HG02870 (cell line): ENCODE measurements around the gene DCDC2.
"Not testable (repeated sequence)": the region's sequence is repeated elsewhere in the genome, so short reads cannot be mapped to it uniquely, and the experiment has no call there.

ENCODE experiments used
- ATAC-seq: cut with Tn5 transposase; IDR thresholded peaks from one replicate; pipeline ENCODE4 v1.9.1; 2021; ENCODE audit warnings: mild to moderate bottlenecking, moderate library complexity; ENCODE audit not compliant: unreplicated experiment

Gene DCDC2

GRCh38 chr6:24154121-24154520 is 203.7 kb downstream of the DCDC2 start:
- ATAC-seq: no peak

GRCh38 chr6:24152014-24152413 is 205.8 kb downstream of the DCDC2 start:
- ATAC-seq: no peak

GRCh38 chr6:24149836-24150235 is 208.0 kb downstream of the DCDC2 start:
- ATAC-seq: no peak

- ATAC-seq: no peak
Measured at GRCh38 chr6:24149296-24149695, 208.6 kb downstream of the DCDC2 start.

- ATAC-seq: no peak
Measured at GRCh38 chr6:24148684-24149083, 209.2 kb downstream of the DCDC2 start.

GRCh38 chr6:24148154-24148570 is 209.7 kb downstream of the DCDC2 start:
- ATAC-seq: no peak

- ATAC-seq: no peak
Measured at GRCh38 chr6:24147511-24148153, 210.2 kb downstream of the DCDC2 start.

GRCh38 chr6:24146871-24147270 is 211.0 kb downstream of the DCDC2 start:
- ATAC-seq: no peak

GRCh38 chr6:24145690-24146131 is 212.1 kb downstream of the DCDC2 start:
- ATAC-seq: no peak

GRCh38 chr6:24142733-24143132 is 215.1 kb downstream of the DCDC2 start:
- not testable (repeated sequence) for ATAC-seq

GRCh38 chr6:24140591-24140990 is 217.3 kb downstream of the DCDC2 start:
- ATAC-seq: no peak

GRCh38 chr6:24139639-24140038 is 218.2 kb downstream of the DCDC2 start:
- no peak for ATAC-seq

GRCh38 chr6:24139080-24139479 is 218.8 kb downstream of the DCDC2 start:
- no peak for ATAC-seq

GRCh38 chr6:24131751-24132150 is 226.1 kb downstream of the DCDC2 start:
- no peak for ATAC-seq

GRCh38 chr6:24127316-24127715 is 230.5 kb downstream of the DCDC2 start:
- no peak for ATAC-seq

GRCh38 chr6:24126586-24127192 is 231.2 kb downstream of the DCDC2 start:
- no peak for ATAC-seq

- no peak for ATAC-seq
Measured at GRCh38 chr6:24125980-24126379, 231.9 kb downstream of the DCDC2 start, which contains the start of gene NRSN1. TSS of gene NRSN1 (plus strand) at chr6:24126215. CDS start at chr6:24134328, 8,113 bp downstream.

GRCh38 chr6:24122139-24122538 is 235.7 kb downstream of the DCDC2 start:
- no peak for ATAC-seq
